ENCODE data around the gene FREY1.

The FREY1 gene

GRCh38 chr11:45879803-45880686 lies 27.0 kb downstream of the FREY1 start:
- peak in 2 of 10 donors; percentile 60 to 78 for DNase-seq
- intact Hi-C loops (cut with DNase I), result no loop called here

GRCh38 chr11:45877845-45878244 lies 29.2 kb downstream of the FREY1 start:
- DNase-seq, result peak in 1 of 10 donors; percentile 2
- intact Hi-C loops (cut with DNase I), result no loop called here

DNA sequence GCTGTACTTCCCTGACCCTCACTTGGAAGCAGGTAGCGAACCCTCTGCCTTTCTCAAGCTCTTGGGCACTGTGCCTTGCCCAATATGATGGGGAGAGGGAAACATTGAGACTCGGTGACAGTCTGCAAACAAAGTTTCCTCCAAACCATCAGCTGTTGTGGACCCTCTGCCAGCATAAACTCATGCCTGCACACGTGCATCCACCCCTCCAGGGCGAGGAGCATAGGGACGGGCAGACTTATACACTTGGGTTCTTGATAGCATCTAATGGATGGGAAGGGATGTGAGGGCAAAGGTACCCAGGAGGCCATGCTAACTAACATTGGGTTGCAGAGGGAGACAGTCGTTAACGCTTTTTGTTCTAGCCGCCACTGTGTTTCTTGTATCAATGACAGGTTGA lies 29.9 kb downstream of the FREY1 start:
- peak in 1 of 10 donors; percentile 61 for DNase-seq
- intact Hi-C loops (cut with DNase I), result no loop called here

DNA sequence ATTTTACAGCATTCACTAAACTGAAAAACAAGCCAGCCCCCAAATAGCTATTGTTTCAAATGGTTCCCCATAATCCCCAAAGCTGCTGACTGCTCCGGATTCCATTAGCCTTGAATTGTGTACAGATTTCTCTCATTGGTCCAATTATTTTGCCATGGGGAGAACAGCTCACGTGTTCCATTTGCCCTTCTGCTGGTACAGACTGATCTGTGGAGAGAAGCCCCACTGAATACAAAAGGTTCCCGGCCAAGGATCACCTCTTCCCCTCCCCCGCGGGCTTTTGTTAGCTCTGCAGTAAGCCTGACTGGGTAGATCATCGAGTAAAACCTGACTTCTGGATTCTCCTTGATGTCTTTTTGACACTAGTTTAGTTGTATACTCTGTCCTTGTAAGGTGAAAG lies 30.7 kb downstream of the FREY1 start:
- peak in 1 of 10 donors; percentile 70 for DNase-seq
- intact Hi-C loops (cut with DNase I), result no loop called here

DNA sequence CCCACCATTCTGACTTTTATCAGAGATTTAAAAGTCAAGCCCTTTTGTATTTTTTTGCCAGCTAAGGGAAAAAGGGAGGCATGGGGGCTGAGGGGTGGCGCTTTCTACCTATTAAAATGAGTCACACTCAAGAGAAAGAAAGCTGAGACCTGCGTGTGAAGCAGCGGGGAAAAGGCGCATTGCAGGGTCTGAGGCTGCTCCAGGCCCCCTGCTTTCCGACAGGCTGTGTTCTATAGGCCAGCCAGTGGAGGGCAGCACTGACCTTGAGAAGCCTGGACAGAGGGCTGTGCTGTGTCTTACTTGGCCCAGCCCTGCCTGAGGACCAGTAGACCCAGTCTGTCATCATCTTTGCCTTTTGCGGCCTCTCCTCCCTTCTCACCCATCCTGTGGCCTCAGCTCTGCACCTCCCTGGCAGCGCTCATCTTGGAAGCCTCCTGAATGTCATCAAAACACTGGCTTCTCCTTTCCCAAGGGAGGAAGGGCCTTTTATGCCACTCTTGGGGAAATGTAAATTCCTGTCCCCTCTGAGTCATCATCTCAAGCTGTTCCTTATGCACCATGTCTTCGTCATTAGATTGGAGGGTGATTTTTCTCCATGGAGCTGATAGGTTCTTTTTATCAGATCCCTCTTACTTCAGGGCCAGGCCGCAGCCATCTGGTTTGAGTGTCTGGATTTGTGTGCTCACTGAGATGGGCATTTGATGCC lies 34.3 kb downstream of the FREY1 start:
- DNase-seq, result peak; percentile 46 to 96 (median 75)

DNA sequence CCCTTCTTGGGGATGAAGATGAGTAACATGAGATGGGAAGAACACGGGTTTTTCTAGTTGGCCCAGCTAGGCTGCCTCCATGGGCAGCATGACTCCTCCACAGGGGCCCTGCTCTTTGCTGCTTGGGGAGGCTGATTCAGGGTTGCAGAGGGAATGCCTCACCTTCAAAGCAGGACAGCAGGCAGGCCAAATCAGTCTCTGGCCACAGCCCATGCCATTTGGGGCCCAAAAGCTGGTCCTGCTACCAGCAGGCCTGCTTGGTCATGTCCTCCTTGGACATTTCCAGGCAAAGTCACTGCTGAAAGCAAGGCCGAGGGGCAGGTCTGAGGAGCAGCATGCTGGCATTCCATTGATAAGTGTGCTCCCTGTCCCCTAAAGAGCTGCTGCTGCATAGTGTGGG lies 35.4 kb downstream of the FREY1 start:
- DNase-seq, result peak in 1 of 10 donors; percentile 60
- intact Hi-C loops (cut with DNase I), result loop anchor here (2.0 kb wide), 1 partner anchor 135 kb away; no protein-coding TSS in a partner anchor

More for the DNA sequence above, 34.3 kb downstream of the FREY1 start:
- intact Hi-C loops (cut with DNase I), result loop anchor here (2.0 kb wide), 1 partner anchor 134 kb away; no protein-coding TSS in a partner anchor

GRCh38 chr11:45870706-45871105 lies 36.4 kb downstream of the FREY1 start:
- peak in 1 of 10 donors; percentile 55 for DNase-seq
- intact Hi-C loops (cut with DNase I), result no loop called here

DNA sequence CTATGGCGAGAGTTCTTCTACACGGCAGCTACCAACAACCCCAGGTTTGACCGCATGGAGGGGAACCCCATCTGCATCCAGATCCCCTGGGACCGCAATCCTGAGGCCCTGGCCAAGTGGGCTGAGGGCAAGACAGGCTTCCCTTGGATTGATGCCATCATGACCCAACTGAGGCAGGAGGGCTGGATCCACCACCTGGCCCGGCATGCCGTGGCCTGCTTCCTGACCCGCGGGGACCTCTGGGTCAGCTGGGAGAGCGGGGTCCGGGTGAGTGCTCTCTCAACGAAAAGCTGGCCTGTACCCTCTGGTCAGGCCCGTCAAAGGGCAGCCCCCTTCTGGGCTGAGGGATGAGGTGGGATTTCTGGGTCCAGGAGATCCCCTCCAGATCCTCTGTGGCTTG lies 37.5 kb downstream of the FREY1 start:
- intact Hi-C loops (cut with DNase I), result no loop called here
- DNase-seq, result peak in 1 of 10 donors; percentile 78

- intact Hi-C loops (cut with DNase I), result no loop called here
- no peak for DNase-seq
Observed at GRCh38 chr11:45864041-45864440, 43.0 kb downstream of the FREY1 start.

DNA sequence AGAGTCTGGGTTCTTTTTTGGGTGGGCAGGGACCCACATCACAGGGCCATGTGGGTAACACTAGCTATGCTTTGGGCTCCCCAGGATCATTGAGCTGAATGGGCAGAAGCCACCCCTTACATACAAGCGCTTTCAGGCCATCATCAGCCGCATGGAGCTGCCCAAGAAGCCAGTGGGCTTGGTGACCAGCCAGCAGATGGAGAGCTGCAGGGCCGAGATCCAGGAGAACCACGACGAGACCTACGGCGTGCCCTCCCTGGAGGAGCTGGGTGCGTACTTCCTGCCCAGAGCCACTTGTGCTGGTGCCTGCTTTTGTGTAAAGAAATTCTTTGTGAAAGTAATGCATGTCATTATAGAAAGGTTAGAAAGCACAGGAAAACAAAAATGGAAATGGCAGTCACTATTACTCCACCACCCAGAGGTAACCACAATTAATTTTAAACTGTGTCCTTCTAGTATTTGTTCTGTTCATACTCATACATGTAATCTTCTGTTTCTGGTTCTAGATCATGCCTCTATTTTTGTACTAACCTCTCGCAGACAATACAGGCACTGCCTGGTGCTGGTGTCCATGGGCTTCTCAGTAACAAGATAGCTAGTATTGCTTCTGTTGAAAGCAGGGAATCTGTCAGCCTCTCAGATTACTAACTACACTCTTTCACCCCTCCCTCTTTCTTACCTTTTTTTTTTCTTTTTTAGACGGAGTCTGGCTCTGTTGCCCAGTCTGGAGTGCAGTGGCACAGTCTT lies 46.1 kb downstream of the FREY1 start:
- intact Hi-C loops (cut with DNase I), result no loop called here

DNA sequence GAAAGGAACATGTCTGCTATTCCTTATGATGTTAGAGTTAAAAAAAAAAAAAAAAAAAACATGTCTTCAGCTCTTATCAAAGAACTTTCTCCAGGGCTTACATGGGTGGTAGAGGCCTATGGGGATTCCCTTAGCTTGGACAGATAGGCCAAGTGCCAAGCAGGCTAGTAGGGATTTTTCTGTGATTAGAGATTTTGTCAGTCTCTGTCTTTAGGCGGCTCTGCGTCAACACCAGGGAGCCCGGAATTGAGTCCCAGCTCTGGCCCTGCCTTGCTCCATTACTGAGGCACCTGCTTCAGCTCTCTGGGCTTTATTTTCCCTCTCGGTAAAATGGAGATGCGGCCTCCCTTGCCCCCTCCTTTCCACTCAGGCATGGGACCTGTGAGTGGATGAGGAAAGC lies 46.7 kb downstream of the FREY1 start:
- intact Hi-C loops (cut with DNase I), result no loop called here

More for the DNA sequence above, 46.1 kb downstream of the FREY1 start:
- DNase-seq, result peak in 1 of 10 donors; percentile 70

GRCh38 chr11:45859661-45860140 lies 47.4 kb downstream of the FREY1 start:
- DNase-seq, result peak; percentile 77 to 98 (median 90)
- intact Hi-C loops (cut with DNase I), result no loop called here

More for the DNA sequence above, 46.7 kb downstream of the FREY1 start:
- DNase-seq, result no peak

DNA sequence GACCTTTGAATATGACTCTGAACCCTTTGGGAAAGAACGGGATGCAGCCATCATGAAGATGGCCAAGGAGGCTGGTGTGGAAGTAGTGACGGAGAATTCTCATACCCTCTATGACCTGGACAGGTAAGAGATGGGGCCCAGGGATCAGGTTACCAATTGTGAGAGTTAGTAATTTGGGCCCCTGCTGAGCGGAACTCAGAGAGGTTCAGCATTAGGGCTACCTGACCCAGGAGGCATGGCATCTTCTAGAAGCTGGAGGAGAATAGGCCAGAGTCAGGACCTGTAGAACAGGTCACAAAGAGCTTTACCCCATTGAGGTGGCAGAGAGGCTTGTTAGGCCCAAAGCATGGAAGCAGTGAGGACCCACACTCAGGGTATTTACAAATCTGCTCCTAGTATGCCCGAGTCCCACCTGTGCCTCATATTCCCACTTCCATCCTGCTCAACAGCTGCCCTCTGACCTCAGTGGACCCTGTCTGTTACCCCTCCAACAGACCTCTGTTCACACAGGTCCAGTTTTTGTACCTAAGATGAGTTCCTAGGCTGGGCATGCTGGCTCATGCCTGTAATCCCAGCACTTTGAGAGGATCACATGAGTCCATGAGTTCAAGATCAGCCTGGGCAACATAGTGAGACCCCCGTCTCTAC lies 48.2 kb downstream of the FREY1 start:
- no peak for DNase-seq
- intact Hi-C loops (cut with DNase I), result no loop called here

- DNase-seq, result peak in 3 of 10 donors; percentile 40 to 86 (median 44)
Observed at GRCh38 chr11:45857961-45858474, 49.1 kb downstream of the FREY1 start.

More at GRCh38 chr11:45857961-45858474, 49.1 kb downstream of the FREY1 start:
- intact Hi-C loops (cut with DNase I), result no loop called here
